GM06990 (cell line): ENCODE measurements around the gene LSM14B.

Source experiments
- DNase-seq: peaks from one replicate; pipeline ENCODE4 v3.0.0-alpha.2; 2011; ENCODE audit not compliant: insufficient read length; ENCODE audit errors: extremely low read depth
- H3K27me3 ChIP-seq: replicated peaks from 2 replicates; pipeline ENCODE4 v1.6.0; 2011; ENCODE audit warnings: low read length; ENCODE audit not compliant: control insufficient read depth, insufficient read depth
- H3K36me3 ChIP-seq: 2 replicates; pipeline ENCODE4 v1.5.1; 2011; ENCODE audit warnings: low read length; ENCODE audit not compliant: control insufficient read depth, insufficient read depth
- H3K4me3 ChIP-seq: replicated peaks from 2 replicates; pipeline ENCODE4 v1.5.1; 2011; ENCODE audit warnings: low read depth, mild to moderate bottlenecking, control low read depth, low read length
- TF ChIP-seq, protein P1 (sequence below): IDR thresholded peaks from 2 replicates; pipeline ENCODE4 v1.5.1; 2011; ENCODE audit warnings: low read length, control low read depth, mild to moderate bottlenecking, inconsistent platforms; ENCODE audit not compliant: insufficient read depth, poor library complexity, severe bottlenecking

Gene LSM14B

DNA sequence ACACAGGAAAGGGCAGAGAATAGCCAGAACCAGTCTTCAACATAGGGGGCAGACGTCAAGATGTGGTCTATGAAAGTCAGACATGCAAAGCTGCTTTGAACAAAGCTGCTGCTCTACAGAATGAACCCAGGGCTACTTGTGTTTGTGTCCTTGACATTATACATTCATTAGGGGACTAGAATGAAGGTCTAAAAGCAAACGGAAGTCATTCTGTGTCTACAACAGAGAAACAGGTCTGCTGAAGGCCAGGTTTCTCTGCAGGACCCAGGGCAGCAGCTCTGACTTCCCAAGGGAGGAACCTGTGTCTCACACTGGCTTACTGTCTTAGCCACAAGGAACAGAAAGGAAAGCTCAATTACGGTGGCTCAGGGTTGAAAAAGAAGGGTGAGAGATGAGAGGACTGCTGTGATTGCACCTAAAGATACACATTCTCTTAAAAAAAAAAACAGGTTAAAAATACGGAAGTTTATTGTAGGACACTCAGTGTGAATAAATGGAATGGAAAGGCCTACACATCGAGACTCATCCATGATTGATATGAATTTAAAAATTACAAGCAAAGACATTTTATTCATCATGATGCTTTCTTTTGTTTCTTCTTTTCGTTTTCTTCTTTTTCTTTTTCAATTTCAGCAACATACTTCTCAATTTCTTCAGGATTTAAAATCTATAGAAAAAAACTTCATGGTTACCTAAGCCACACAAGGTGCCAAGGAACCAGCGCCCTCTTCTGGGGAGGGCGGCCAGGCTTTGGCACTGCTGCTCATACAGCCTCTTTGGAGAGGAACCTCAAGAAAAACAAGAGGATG, 14.2 kb downstream of the LSM14B start:
- H3K36me3 ChIP-seq, result peaks cover 56% of the 10 kb centered on the region
- no peak for DNase-seq
- TF ChIP-seq, protein P1, sequence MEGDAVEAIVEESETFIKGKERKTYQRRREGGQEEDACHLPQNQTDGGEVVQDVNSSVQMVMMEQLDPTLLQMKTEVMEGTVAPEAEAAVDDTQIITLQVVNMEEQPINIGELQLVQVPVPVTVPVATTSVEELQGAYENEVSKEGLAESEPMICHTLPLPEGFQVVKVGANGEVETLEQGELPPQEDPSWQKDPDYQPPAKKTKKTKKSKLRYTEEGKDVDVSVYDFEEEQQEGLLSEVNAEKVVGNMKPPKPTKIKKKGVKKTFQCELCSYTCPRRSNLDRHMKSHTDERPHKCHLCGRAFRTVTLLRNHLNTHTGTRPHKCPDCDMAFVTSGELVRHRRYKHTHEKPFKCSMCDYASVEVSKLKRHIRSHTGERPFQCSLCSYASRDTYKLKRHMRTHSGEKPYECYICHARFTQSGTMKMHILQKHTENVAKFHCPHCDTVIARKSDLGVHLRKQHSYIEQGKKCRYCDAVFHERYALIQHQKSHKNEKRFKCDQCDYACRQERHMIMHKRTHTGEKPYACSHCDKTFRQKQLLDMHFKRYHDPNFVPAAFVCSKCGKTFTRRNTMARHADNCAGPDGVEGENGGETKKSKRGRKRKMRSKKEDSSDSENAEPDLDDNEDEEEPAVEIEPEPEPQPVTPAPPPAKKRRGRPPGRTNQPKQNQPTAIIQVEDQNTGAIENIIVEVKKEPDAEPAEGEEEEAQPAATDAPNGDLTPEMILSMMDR, result peak; percentile 76
- no peaks in the 10 kb centered on the region for H3K27me3 ChIP-seq
- H3K4me3 ChIP-seq, result no peak overlapping the region

DNA sequence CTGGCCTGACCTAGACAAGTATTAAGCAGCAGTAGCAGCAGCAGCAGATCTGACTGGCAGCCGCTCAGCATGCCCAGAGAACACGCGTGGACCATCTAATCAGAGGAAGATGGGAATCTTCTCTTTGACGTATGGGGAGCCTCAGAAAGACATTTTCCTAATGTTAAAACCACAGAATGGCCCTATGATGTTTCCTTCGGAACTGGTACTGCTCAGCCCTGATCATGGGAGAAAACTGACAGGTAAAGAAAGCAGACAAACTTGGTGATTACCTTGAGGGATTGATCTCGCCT, 14.8 kb downstream of the LSM14B start:
- Histone ChIP-seq H3K36me3 (peaks cover 52% of the 10 kb centered on the region), H3K4me3 (no peak overlapping the region), H3K27me3 (no peaks in the 10 kb centered on the region)
- no peak for DNase-seq
- TF ChIP-seq, protein P1, result no peak

DNA sequence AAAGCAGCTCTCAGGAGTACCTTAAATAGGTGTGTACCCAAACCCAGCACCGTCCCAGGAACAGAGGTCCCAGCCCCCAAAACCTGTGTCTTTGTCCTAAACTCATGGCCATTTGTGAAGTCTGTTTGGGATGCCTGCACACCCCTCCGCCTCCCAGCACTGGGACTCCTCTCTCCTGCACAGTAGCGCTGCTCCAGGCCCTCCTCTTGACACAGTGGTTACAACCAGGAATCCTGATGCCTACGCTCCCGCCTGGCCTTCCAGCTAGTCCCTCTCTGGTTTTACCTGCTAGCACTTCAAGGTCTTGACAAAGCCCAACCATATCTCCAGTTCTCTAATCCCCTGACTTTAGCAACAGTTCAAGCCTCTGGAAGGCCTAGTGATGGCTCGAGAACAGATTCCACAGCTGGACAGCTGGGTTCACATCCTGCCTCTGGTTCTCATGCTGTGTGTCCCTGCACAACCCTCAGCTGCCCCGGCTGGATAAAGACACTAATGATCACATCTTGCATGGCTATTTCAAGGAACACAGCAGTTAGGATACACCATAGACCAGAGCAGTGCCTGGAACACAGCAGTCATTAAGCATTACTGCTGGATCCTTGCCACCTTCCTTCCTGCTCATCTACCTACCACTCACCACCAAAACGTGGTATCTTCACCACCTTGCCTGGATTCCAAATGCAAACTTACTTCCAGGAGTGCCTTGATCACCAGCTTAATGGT, 15.4 kb downstream of the LSM14B start:
- Histone ChIP-seq H3K36me3 (peaks cover 49% of the 10 kb centered on the region), H3K4me3 (no peak overlapping the region), H3K27me3 (no peaks in the 10 kb centered on the region)
- TF ChIP-seq, protein P1, result no peak
- no peak for DNase-seq

DNA sequence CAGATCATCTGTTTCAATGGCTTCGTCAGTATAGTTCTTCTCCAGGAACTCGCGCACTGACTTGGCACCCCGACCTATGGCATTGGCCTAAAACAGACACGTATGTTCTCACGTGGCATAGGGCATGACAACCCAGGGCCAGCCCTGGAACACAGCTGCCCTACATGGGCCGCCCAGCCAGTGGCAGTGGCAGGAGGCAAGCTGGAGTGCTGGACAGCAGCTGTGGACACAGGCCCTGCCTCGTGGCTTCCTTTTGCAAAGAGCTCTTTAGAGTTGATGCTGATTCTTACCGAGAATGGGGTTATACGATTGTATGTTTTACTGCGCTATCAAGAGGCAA, 15.9 kb downstream of the LSM14B start:
- Histone ChIP-seq H3K36me3 (peaks cover 45% of the 10 kb centered on the region), H3K4me3 (no peak overlapping the region)
- TF ChIP-seq, protein P1, result no peak

DNA sequence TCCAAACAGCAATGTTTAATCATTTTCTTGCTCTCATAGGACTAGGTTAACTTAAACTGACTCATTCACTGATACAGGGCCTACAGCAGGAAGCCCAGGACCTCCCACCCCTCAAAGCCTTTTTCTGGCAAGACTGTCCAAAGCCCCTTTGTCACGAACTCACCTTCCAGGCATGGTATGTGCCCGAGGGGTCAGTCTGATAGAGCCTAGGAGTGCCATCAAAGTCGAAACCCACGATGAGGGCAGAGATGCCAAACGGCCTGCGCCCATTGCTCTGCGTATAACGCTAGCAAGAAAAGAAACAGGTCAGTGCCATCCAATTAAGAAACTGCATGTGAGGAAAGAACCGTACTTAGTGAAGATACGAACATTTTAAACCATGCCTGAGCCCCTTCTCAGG, 16.6 kb downstream of the LSM14B start:
- no peak overlapping the region for H3K4me3 ChIP-seq
- H3K36me3 ChIP-seq, result peaks cover 40% of the 10 kb centered on the region
- no peak for DNase-seq
- no peaks in the 10 kb centered on the region for H3K27me3 ChIP-seq
- TF ChIP-seq, protein P1, result no peak

More for the DNA sequence above, 15.9 kb downstream of the LSM14B start:
- DNase-seq, result no peak
- H3K27me3 ChIP-seq, result no peaks in the 10 kb centered on the region

DNA sequence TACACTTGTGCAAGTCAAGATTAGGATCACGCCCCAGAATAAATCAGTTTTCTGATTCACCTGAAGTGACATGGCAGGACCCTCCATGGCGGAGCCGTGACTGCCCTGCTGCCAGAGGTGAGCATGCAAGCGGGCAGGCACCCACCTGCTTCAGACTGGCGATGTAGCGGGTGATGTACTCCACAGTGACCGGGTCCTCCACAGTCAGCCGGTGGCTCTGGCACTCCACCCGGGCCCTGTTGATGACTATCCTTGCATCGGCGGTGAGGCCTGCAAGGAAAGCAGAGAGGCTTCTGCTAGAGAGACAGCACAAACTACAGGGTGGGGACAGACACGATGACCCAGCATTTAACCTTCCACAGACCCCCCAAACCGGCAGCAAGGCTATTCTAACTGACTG, 17.4 kb downstream of the LSM14B start:
- TF ChIP-seq, protein P1, result no peak
- peaks cover 38% of the 10 kb centered on the region for H3K36me3 ChIP-seq
- no peak overlapping the region for H3K4me3 ChIP-seq
- H3K27me3 ChIP-seq, result no peaks in the 10 kb centered on the region
- DNase-seq, result no peak
